Lung (tissue), 12 donors: Measurements from ENCODE around the gene NOTCH4. TPM values are rescaled to one million over a fixed set of nuclear protein-coding genes. Genes with fewer than 3 reads are reported as not detected.
"Not testable (repeated sequence)": the region's sequence is repeated elsewhere in the genome, so short reads cannot be mapped to it uniquely, and the experiment has no call there.

ENCODE experiments used
- ATAC-seq: fragments of 200-7000 bp; cut with Tn5 transposase; one replicate; pipeline ENCODE4 v1.9.1; 2020; ENCODE audit warnings: moderate number of reproducible peaks; ENCODE audit not compliant: insufficient read depth, low FRiP score
- DNase-seq, 3 donors: peaks; one replicate each; pipeline ENCODE4 v3.0.0-alpha.2; 2013 to 2017
- H3K27ac ChIP-seq, 2 donors: one replicate each; pipeline ENCODE4 v1.5.1; 2013; ENCODE audit warnings: mild to moderate bottlenecking in 2 of 2, moderate library complexity in 2 of 2, control low read depth in 1 of 2, inconsistent platforms in 1 of 2, low read depth in 1 of 2, low read length in 1 of 2
- H3K27me3 ChIP-seq, 3 donors: one replicate each; pipeline ENCODE4 v1.5.1; 2013; ENCODE audit warnings: low read length in 2 of 3; ENCODE audit not compliant: control insufficient read depth in 3 of 3, insufficient read depth in 3 of 3
- H3K36me3 ChIP-seq, 4 donors: one replicate each; pipeline ENCODE4 v1.5.1; 2013; ENCODE audit warnings: low read length in 4 of 4, mild to moderate bottlenecking in 1 of 4, moderate library complexity in 1 of 4; ENCODE audit not compliant: control insufficient read depth in 4 of 4, insufficient read depth in 4 of 4
- H3K4me1 ChIP-seq, 5 donors: one replicate each; pipeline ENCODE4 v1.5.1; 2013; ENCODE audit warnings: low read length in 5 of 5, mild to moderate bottlenecking in 2 of 5, moderate library complexity in 1 of 5; ENCODE audit not compliant: control insufficient read depth in 5 of 5, insufficient read depth in 5 of 5
- H3K4me3 ChIP-seq: one replicate; pipeline ENCODE4 v1.5.1; 2013; ENCODE audit warnings: mild to moderate bottlenecking, control low read depth, moderate library complexity
- H3K9ac ChIP-seq, 2 donors: one replicate each; pipeline ENCODE4 v1.5.1; 2013; ENCODE audit warnings: low read length in 2 of 2, control low read depth in 1 of 2; ENCODE audit not compliant: insufficient read depth in 1 of 2
- H3K9me3 ChIP-seq, 4 donors: one replicate each; pipeline ENCODE4 v1.5.1; 2013; ENCODE audit warnings: low read length in 3 of 4, mild to moderate bottlenecking in 1 of 4, moderate library complexity in 1 of 4; ENCODE audit not compliant: control insufficient read depth in 4 of 4, insufficient read depth in 3 of 4
- CTCF ChIP-seq: IDR thresholded peaks from 2 replicates; pipeline ENCODE4 v1.5.1; 2012; ENCODE audit warnings: mild to moderate bottlenecking; ENCODE audit errors: control extremely low read depth, extremely low read depth
- WGBS, 2 donors: extraction: QIAGEN DNeasy Blood & Tissue Kit; methylation state at CpG; one replicate each; pipeline ENCODE4 v1.1.7; 2013; 5-methylcytosine and 5-hydroxymethylcytosine counted together
- polyA plus RNA-seq, 2 donors: library from polyadenylated mRNA; stranded (reverse); fragments of 200-250 nt; gene quantifications; one replicate each; pipeline ENCODE4 v1.2.1, GENCODE V29; 2013
- total RNA-seq, 2 donors: library from RNA; depleted of rRNA in 1 of 2; stranded (reverse); fragments of >200 nt in 1 of 2; gene quantifications; one replicate each; pipeline ENCODE4 v1.2.1, GENCODE V29; 2014 to 2021
- donor health status: control.
- donor health status: control.
- donor health status: Bipolar disorder and iron deficiency.
- donor health status: healthy.
- donor health status: DM: yes; HTN: yes; CAD: no.

NOTCH4 gene
- total and polyA plus RNA-seq, 4 donors, result 38.8 to 54.6 (median 43.2) TPM

- Histone ChIP-seq H3K36me3 (peaks cover 0 to 2% (median 0%) of the 10 kb centered on the region in 4 donors), H3K4me1 (no peaks in the 10 kb centered on the region), H3K9ac (no peak overlapping the region), H3K9me3 (no peaks in the 10 kb centered on the region), H3K27ac (no peak overlapping the region), H3K4me3 (no peak overlapping the region), H3K27me3 (no peaks in the 10 kb centered on the region)
- no peak for TF ChIP-seq CTCF
- DNase-seq, result no peak
- ATAC-seq, result no peak
- 90 to 94% methylated on average over 6 of the region's 6 CpGs for WGBS, 2 donors
Measured at GRCh38 chr6:32213649-32214048, 10.2 kb downstream of the NOTCH4 start.

GRCh38 chr6:32212076-32212760, 11.6 kb downstream of the NOTCH4 start:
- 75 to 82% methylated on average over 12 of the region's 12 CpGs for WGBS, 2 donors
- no peak for TF ChIP-seq CTCF
- Histone ChIP-seq H3K27ac (peak overlapping the region in 1 of 2 donors; percentile 1), H3K36me3 (peaks cover 0 to 2% (median 0%) of the 10 kb centered on the region in 4 donors), H3K9me3 (no peaks in the 10 kb centered on the region), H3K9ac (no peak overlapping the region), H3K27me3 (no peaks in the 10 kb centered on the region), H3K4me3 (no peak overlapping the region), H3K4me1 (no peaks in the 10 kb centered on the region)
- DNase-seq (no peak), ATAC-seq (no peak)

- not testable (repeated sequence) for DNase-seq, H3K9me3 ChIP-seq, H3K4me3 ChIP-seq, ATAC-seq, H3K9ac ChIP-seq, H3K4me1 ChIP-seq, H3K27ac ChIP-seq, H3K27me3 ChIP-seq, H3K36me3 ChIP-seq
- 80 to 88% methylated on average over 4 of the region's 4 CpGs for WGBS, 2 donors
Measured at GRCh38 chr6:32211432-32211831, 12.4 kb downstream of the NOTCH4 start.

GRCh38 chr6:32210191-32210601, 13.7 kb downstream of the NOTCH4 start:
- no peak for TF ChIP-seq CTCF
- 88 to 93% methylated on average over 5 of the region's 5 CpGs for WGBS, 2 donors

More at GRCh38 chr6:32210191-32210601, 13.7 kb downstream of the NOTCH4 start:
- Histone ChIP-seq H3K36me3 (peaks cover 0 to 2% (median 0%) of the 10 kb centered on the region in 4 donors), H3K4me3 (no peak overlapping the region), H3K27ac (no peak overlapping the region), H3K27me3 (no peaks in the 10 kb centered on the region), H3K4me1 (no peaks in the 10 kb centered on the region), H3K9me3 (no peaks in the 10 kb centered on the region), H3K9ac (no peak overlapping the region)
- DNase-seq, result no peak
- no peak for ATAC-seq
